ENCODE results near the gene NCKAP5. TPM values are rescaled to one million over a fixed set of nuclear protein-coding genes. Genes with fewer than 3 reads are reported as not detected.

Gene NCKAP5
- total and polyA plus RNA-seq, 11 donors: 0.51 to 10.5 (median 5.2) TPM

DNA sequence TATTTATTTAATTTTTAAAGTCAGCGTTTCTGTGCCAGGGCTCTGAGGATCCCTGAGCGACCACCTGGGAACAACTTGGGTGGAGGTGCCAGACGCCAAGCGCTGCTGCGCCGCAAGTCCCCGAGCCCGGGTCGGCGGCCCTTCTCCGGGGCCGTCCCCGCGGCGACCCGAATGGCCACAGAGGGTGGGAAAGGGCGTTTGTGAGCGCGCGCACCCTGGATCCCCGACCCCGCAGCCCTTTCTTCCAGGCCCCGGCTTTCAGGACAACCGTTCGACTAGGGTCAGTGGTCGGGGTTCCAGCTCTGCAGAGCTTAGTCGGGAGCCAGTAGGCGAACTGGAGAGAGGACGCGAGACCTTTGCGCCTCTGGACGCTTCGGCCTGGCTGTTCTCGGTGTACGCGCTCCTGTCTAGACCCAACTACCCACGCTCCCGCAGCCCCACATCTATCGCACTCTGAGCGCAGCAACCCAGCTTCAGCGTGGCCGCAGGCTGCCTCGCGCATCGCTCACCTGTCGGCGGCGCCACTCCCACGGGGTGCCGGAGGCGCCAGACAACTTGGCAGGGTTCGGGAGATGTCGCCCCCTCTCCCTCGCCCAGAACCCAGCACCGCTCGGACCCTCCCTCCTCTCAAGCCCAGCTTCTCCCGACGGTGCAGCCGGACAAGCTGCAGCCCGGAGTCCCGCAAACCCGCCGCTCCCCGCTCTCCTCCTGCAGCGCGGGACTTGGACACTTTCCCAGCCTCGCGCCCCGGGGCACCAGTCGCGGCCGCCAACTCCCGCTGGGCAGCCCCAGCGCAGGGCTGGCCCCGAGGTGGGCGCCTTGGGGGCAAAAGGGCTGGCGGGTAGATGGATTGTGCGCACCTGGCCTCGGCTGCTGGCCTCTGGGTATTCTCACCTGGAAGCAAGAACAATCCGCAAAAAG, 899.0 kb downstream of the NCKAP5 start:
- Histone ChIP-seq H3K4me1 (peaks cover 0 to 33% (median 17%) of the 10 kb centered on the region in 12 donors), H3K27me3 (peaks cover 15 to 63% (median 43%) of the 10 kb centered on the region in 9 donors), H3K4me3 (peak overlapping the region; percentile 28 to 63 (median 52)), H3K36me3 (no peaks in the 10 kb centered on the region), H3K9me3 (no peaks in the 10 kb centered on the region), H3K27ac (no peak overlapping the region)
- intact Hi-C loops (cut with DNase I): loop anchor here in 1 of 10 donors (10.0 kb wide), 1 partner anchor 496 kb away; no protein-coding TSS in a partner anchor
- TF ChIP-seq, protein P1, sequence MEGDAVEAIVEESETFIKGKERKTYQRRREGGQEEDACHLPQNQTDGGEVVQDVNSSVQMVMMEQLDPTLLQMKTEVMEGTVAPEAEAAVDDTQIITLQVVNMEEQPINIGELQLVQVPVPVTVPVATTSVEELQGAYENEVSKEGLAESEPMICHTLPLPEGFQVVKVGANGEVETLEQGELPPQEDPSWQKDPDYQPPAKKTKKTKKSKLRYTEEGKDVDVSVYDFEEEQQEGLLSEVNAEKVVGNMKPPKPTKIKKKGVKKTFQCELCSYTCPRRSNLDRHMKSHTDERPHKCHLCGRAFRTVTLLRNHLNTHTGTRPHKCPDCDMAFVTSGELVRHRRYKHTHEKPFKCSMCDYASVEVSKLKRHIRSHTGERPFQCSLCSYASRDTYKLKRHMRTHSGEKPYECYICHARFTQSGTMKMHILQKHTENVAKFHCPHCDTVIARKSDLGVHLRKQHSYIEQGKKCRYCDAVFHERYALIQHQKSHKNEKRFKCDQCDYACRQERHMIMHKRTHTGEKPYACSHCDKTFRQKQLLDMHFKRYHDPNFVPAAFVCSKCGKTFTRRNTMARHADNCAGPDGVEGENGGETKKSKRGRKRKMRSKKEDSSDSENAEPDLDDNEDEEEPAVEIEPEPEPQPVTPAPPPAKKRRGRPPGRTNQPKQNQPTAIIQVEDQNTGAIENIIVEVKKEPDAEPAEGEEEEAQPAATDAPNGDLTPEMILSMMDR (IDR thresholded peaks at IDR 0.05): no peak
- no peak for TF ChIP-seq POLR2A (IDR thresholded peaks at IDR 0.05)
- DNase-seq (peak in 1 of 5 donors; percentile 19), ATAC-seq (peak in 2 of 4 donors; percentile 33 to 42)
- WGBS, 4 donors: 1 to 3% (median 1%) methylated on average over 47 to 80 of the region's 80 CpGs

DNA sequence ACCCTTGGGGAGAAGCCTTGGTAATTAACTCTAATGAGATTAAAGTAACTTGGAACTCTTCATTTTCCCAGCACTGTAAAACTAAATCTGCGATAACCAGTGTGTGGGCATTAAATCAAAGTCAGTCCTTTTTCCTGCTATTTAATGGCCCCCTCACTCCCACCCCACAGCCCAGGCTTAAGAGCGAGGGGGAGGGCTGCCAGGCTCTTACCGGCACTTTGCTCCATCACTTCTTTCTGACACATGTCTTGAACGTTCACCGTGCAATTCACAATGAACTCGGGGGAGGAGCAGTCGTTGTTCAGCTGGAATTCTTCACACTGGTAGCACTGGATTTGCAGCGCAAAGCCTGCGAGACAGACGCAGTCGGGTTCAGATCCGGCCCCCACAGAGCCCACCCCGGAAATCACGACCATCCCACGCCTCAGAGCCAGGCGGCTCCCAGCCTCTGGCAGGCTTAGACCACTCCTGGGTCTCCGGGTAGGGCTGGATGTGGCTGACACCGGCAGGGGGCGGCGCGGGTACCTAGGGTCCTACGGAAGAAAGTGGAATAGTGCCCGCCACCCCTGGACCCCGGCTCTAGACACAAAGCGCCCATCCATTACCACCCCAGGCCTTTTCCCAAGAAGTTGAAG, 900.0 kb downstream of the NCKAP5 start:
- Histone ChIP-seq H3K4me3 (peak overlapping the region in 9 of 12 donors; percentile 25 to 63 (median 53)), H3K27me3 (peaks cover 15 to 63% (median 43%) of the 10 kb centered on the region in 9 donors), H3K36me3 (no peaks in the 10 kb centered on the region), H3K9me3 (no peaks in the 10 kb centered on the region), H3K4me1 (peaks cover 0 to 33% (median 17%) of the 10 kb centered on the region in 12 donors), H3K27ac (no peak overlapping the region)
- 8 to 11% (median 9%) methylated on average over 18 to 25 of the region's 25 CpGs for WGBS, 4 donors
- ATAC-seq: peak in 2 of 4 donors; percentile 24 to 38
- intact Hi-C loops (cut with DNase I): loop anchor here in 1 of 10 donors (10.0 kb wide), 1 partner anchor 496 kb away; no protein-coding TSS in a partner anchor
- no peak for DNase-seq
- TF ChIP-seq, protein P1 (IDR thresholded peaks at IDR 0.05): peak in 3 of 12 donors; percentile 10 to 30 (median 18)
- no peak for TF ChIP-seq POLR2A (IDR thresholded peaks at IDR 0.05)

DNA sequence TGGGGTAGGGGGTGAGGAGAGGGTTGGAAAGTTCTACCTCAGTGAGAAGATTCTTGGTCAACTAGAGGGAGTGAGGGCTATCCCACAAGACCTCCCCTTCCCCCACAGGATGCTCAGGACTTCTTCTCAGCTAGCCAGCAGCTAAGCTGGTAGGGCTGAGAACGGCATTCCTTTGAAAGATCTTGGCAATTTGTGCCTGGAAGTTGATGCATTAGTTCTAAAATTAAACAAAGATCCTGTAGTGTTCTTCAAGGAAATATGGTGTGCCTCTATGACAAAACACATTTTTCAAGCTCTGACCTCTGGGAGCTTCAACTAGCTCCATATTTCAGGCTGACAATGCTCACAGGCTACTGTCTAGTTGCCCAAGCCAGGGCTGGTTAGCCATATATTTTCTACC, 900.6 kb downstream of the NCKAP5 start:
- peaks cover 0 to 33% (median 17%) of the 10 kb centered on the region in 12 donors for H3K4me1 ChIP-seq
- peaks cover 15 to 61% (median 43%) of the 10 kb centered on the region in 9 donors for H3K27me3 ChIP-seq
- no peak overlapping the region for H3K27ac ChIP-seq
- H3K36me3 ChIP-seq: no peaks in the 10 kb centered on the region
- 52 to 77% (median 54%) methylated on average over 1 of the region's 1 CpG for WGBS, 4 donors
- intact Hi-C loops (cut with DNase I): loop anchor here in 1 of 10 donors (10.0 kb wide), 1 partner anchor 497 kb away; no protein-coding TSS in a partner anchor
- no peak overlapping the region for H3K4me3 ChIP-seq
- H3K9me3 ChIP-seq: no peaks in the 10 kb centered on the region
- DNase-seq: no peak
- TF ChIP-seq, protein P1 (IDR thresholded peaks at IDR 0.05): no peak
- TF ChIP-seq POLR2A (IDR thresholded peaks at IDR 0.05): no peak
- ATAC-seq: no peak
